ENCODE measurements around the gene AXL. TPM values are rescaled to one million over a fixed set of nuclear protein-coding genes. Genes with fewer than 3 reads are reported as not detected.
A peak's percentile ranks its signal among the peaks of the same experiment; 100 is the strongest.

AXL gene
- total and polyA plus RNA-seq, 2 of the 13 experiments (the other 11 are each of a cell fraction or from before 2014, with no cell fraction given): 0.71 to 5.9 TPM

- TF ChIP-seq ZNF646 (CRISPR knock-in tag; IDR thresholded peaks at IDR 0.05): no peak
- no peak for TF ChIP-seq ZFP62 (CRISPR knock-in tag; IDR thresholded peaks at IDR 0.05)
- TF ChIP-seq ZMYM4 (CRISPR knock-in tag; IDR thresholded peaks at IDR 0.05): no peak
- peak; percentile 41; the same call in 1 of the 2 replicates for TF ChIP-seq ZSCAN22 (CRISPR knock-in tag; IDR thresholded peaks at IDR 0.05)
- TF ChIP-seq ZNF24 (IDR thresholded peaks at IDR 0.05): no peak
- no peak for TF ChIP-seq ZNF430 (CRISPR knock-in tag; IDR thresholded peaks at IDR 0.05)
- TF ChIP-seq BHLHE40 (IDR thresholded peaks at IDR 0.05; ENCODE audit: low read length): no peak
- TF ChIP-seq GMEB2 (CRISPR knock-in tag; IDR thresholded peaks at IDR 0.05; ENCODE audit: low read depth): no peak
- TF ChIP-seq ZNF556 (CRISPR knock-in tag; IDR thresholded peaks at IDR 0.05; ENCODE audit: borderline replicate concordance): no peak
- no peak for TF ChIP-seq FUBP1 (CRISPR knock-in tag; IDR thresholded peaks at IDR 0.05; ENCODE audit: borderline replicate concordance)
- 0 out of 2 replicates have a peak, but pooled peaks have one; percentile 63 for TF ChIP-seq ZNF33B (CRISPR knock-in tag; IDR thresholded peaks at IDR 0.05)
- TF ChIP-seq ZBTB8A (CRISPR knock-in tag; IDR thresholded peaks at IDR 0.05; ENCODE audit: borderline replicate concordance, low read depth): no peak
- TF ChIP-seq CBX5 (CRISPR knock-in tag; IDR thresholded peaks at IDR 0.05; ENCODE audit: borderline replicate concordance): no peak
- TF ChIP-seq CBX2 (IDR thresholded peaks at IDR 0.05; ENCODE audit: low read depth, low read length): no peak
- TF ChIP-seq CBX2 (CRISPR knock-in tag; IDR thresholded peaks at IDR 0.05; ENCODE audit: low read depth): no peak
- TF ChIP-seq HDAC6 (IDR thresholded peaks at IDR 0.05; ENCODE audit: low read depth, low read length): no peak
- TF ChIP-seq ZNF362 (CRISPR knock-in tag; IDR thresholded peaks at IDR 0.05; ENCODE audit: borderline replicate concordance): no peak
- peak; percentile 62; the same call in 1 of the 2 replicates for TF ChIP-seq ZNF768 (CRISPR knock-in tag; IDR thresholded peaks at IDR 0.05)
- peak; percentile 38 for TF ChIP-seq POLR2G (IDR thresholded peaks at IDR 0.05; ENCODE audit: low read depth, low read length)
These were observed 45.8 kb downstream of the AXL start (continued) for GRCh38 chr19:41264581-41265394.

Measured in HepG2 (cell line).